Neural progenitor cell (in vitro differentiated cells): Measurements from ENCODE around the gene PTCD2.

Source experiments
- EZH2 ChIP-seq: fragments of 200-600 bp; sonication (generic); IDR thresholded peaks from 2 replicates; pipeline ENCODE4 v1.6.1; 2017; ENCODE audit warnings: antibody characterized with exemption, mild to moderate bottlenecking, moderate library complexity
- EZH2phosphoT487 ChIP-seq: fragments of 200-600 bp; sonication (generic); IDR thresholded peaks from 2 replicates; pipeline ENCODE4 v1.6.1; 2017; ENCODE audit warnings: antibody characterized with exemption
- TF ChIP-seq, protein P1 (sequence below): fragments of 200-600 bp; sonication (generic); IDR thresholded peaks from 2 replicates; pipeline ENCODE4 v1.5.1; 2017; ENCODE audit warnings: antibody characterized with exemption, mild to moderate bottlenecking

DNA sequence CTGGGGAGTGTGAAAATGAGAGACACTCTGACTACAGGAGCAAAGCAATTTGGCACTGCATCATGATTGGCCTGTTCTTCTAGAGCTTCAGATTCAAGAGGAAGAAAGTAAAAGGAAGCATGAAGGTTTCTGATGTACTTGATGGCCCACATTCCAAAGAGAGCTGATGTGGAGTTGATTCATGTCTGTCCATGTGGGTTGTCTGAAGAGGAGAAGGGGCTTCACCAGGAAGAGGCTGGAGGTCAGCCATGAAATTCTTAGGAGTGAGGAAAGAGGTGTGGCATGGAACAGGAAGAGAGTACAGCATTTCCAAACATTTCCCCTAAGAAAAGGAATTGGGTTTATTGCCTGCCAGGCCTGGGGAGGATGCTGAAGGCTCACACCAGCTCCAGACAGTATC is 70.7 kb downstream of the PTCD2 start:
- TF ChIP-seq EZH2: no peak
- TF ChIP-seq, protein P1, sequence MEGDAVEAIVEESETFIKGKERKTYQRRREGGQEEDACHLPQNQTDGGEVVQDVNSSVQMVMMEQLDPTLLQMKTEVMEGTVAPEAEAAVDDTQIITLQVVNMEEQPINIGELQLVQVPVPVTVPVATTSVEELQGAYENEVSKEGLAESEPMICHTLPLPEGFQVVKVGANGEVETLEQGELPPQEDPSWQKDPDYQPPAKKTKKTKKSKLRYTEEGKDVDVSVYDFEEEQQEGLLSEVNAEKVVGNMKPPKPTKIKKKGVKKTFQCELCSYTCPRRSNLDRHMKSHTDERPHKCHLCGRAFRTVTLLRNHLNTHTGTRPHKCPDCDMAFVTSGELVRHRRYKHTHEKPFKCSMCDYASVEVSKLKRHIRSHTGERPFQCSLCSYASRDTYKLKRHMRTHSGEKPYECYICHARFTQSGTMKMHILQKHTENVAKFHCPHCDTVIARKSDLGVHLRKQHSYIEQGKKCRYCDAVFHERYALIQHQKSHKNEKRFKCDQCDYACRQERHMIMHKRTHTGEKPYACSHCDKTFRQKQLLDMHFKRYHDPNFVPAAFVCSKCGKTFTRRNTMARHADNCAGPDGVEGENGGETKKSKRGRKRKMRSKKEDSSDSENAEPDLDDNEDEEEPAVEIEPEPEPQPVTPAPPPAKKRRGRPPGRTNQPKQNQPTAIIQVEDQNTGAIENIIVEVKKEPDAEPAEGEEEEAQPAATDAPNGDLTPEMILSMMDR: no peak
- TF ChIP-seq EZH2phosphoT487: no peak
